Activated CD8-positive, alpha-beta T cell treated with anti-CD3 and anti-CD28 coated beads for 36 hours (primary cell): Measurements from ENCODE around the gene CRIM1. TPM values are rescaled to one million over a fixed set of nuclear protein-coding genes. Genes with fewer than 3 reads are reported as not detected.

Experiments used
- ATAC-seq: fragments of 200-7000 bp; cut with Tn5 transposase; one replicate; pipeline ENCODE4 v1.10.0; 2021; ENCODE audit warnings: mild to moderate bottlenecking, moderate library complexity
- CTCF ChIA-PET: fragments of 350-600 bp; sonication (Branson Sonifier 250); formaldehyde crosslinking; loops from one replicate; lab custom pipeline; 2021; ENCODE audit warnings: antibody characterized with exemption; lab: Charles Lee
- POLR2A ChIA-PET: fragments of 350-600 bp; sonication (Branson Sonifier 250); formaldehyde crosslinking; loops from one replicate; lab custom pipeline; 2021; ENCODE audit warnings: antibody characterized with exemption; lab: Charles Lee
- DNase-seq: peaks from one replicate; pipeline ENCODE4 v3.0.0-alpha.2; 2020
- H3K27ac Mint-ChIP-seq: one replicate; pipeline ENCODE4 v1.8.0; 2021; ENCODE audit warnings: mild to moderate bottlenecking, mixed read lengths
- H3K27me3 Mint-ChIP-seq: one replicate; pipeline ENCODE4 v1.8.0; 2021; ENCODE audit warnings: mixed read lengths
- H3K36me3 Mint-ChIP-seq: one replicate; pipeline ENCODE4 v1.8.0; 2021; ENCODE audit warnings: low read depth, mixed read lengths
- H3K4me1 Mint-ChIP-seq: one replicate; pipeline ENCODE4 v1.8.0; 2021; ENCODE audit warnings: low read depth, mixed read lengths
- H3K4me3 Mint-ChIP-seq: one replicate; pipeline ENCODE4 v1.8.0; 2021; ENCODE audit warnings: mild to moderate bottlenecking, moderate library complexity, mixed read lengths
- H3K9me3 Mint-ChIP-seq: one replicate; pipeline ENCODE4 v1.8.0; 2021; ENCODE audit warnings: mixed read lengths
- CTCF ChIP-seq: fragments of 200-600 bp; IDR thresholded peaks from one replicate; pipeline ENCODE4 v1.8.0; 2022; ENCODE audit warnings: antibody characterized with exemption, mild to moderate bottlenecking
- intact Hi-C: fragments of 100-400 bp; cut with micrococcal nuclease; formaldehyde crosslinking; loops from one replicate; pipeline ENCODE4 v1.10.0; 2022
- total RNA-seq, 2 experiments: library from RNA; stranded (reverse); gene quantifications; one replicate each; pipeline ENCODE4 v1.2.3, GENCODE V29; 2021

The CRIM1 gene
- total RNA-seq, 2 experiments from 2014 or later = 14.4 to 15.9 TPM

- no peaks in the 10 kb centered on the region for H3K27me3 Mint-ChIP-seq
- CTCF ChIA-PET = no interaction called here
- H3K27ac Mint-ChIP-seq = no peak overlapping the region
- ATAC-seq (no peak), DNase-seq (no peak)
- TF ChIP-seq CTCF = no peak
- no peaks in the 10 kb centered on the region for H3K9me3 Mint-ChIP-seq
- peaks cover 32% of the 10 kb centered on the region for H3K36me3 Mint-ChIP-seq
- intact Hi-C loops = no loop called here
- no peak overlapping the region for H3K4me3 Mint-ChIP-seq
- POLR2A ChIA-PET = interaction anchor here (0.5 kb wide), 1 partner anchor 685 kb away, joined by 3 read pairs; no protein-coding TSS in a partner anchor
- no peaks in the 10 kb centered on the region for H3K4me1 Mint-ChIP-seq
These were observed 160.7 kb downstream of the CRIM1 start for GRCh38 chr2:36516136-36516870.

- Mint-ChIP-seq H3K9me3 (no peaks in the 10 kb centered on the region), H3K27me3 (no peaks in the 10 kb centered on the region), H3K4me3 (no peak overlapping the region), H3K36me3 (peaks cover 39% of the 10 kb centered on the region), H3K4me1 (no peaks in the 10 kb centered on the region), H3K27ac (no peak overlapping the region)
- DNase-seq (no peak), ATAC-seq (no peak)
- ChIA-PET CTCF (no interaction called here), POLR2A (no interaction called here)
- TF ChIP-seq CTCF = no peak
- intact Hi-C loops = no loop called here
These were observed 164.9 kb downstream of the CRIM1 start for GRCh38 chr2:36520431-36520830.

GRCh38 chr2:36523153-36523552 lies 167.6 kb downstream of the CRIM1 start:
- Mint-ChIP-seq H3K27me3 (no peaks in the 10 kb centered on the region), H3K27ac (no peak overlapping the region), H3K36me3 (peaks cover 35% of the 10 kb centered on the region), H3K9me3 (no peaks in the 10 kb centered on the region), H3K4me3 (no peak overlapping the region), H3K4me1 (no peaks in the 10 kb centered on the region)
- ChIA-PET POLR2A (no interaction called here), CTCF (no interaction called here)
- TF ChIP-seq CTCF = no peak
- DNase-seq = no peak
- no peak for ATAC-seq
- intact Hi-C loops = no loop called here

- TF ChIP-seq CTCF = no peak
- ATAC-seq (no peak), DNase-seq (no peak)
- Mint-ChIP-seq H3K36me3 (peaks cover 26% of the 10 kb centered on the region), H3K9me3 (no peaks in the 10 kb centered on the region), H3K4me3 (no peak overlapping the region), H3K4me1 (no peaks in the 10 kb centered on the region), H3K27me3 (no peaks in the 10 kb centered on the region), H3K27ac (no peak overlapping the region)
- CTCF ChIA-PET = interaction anchor here (1.4 kb wide), 1 partner anchor 139 kb away, joined by 3 read pairs; no protein-coding TSS in a partner anchor
- intact Hi-C loops = no loop called here
- POLR2A ChIA-PET = no interaction called here
These were observed 169.7 kb downstream of the CRIM1 start for GRCh38 chr2:36525245-36525644.

- Mint-ChIP-seq H3K27me3 (no peaks in the 10 kb centered on the region), H3K27ac (no peak overlapping the region), H3K9me3 (no peaks in the 10 kb centered on the region), H3K4me3 (no peak overlapping the region), H3K36me3 (peaks cover 26% of the 10 kb centered on the region), H3K4me1 (no peaks in the 10 kb centered on the region)
- DNase-seq (no peak), ATAC-seq (no peak)
- ChIA-PET POLR2A (no interaction called here), CTCF (interaction anchor here (1.3 kb wide), 1 partner anchor 19 kb away, joined by 5 read pairs; no protein-coding TSS in a partner anchor)
- intact Hi-C loops = no loop called here
- TF ChIP-seq CTCF = no peak
These were observed 170.6 kb downstream of the CRIM1 start for GRCh38 chr2:36526226-36526625.
